ENCODE data around the gene TRNAU1AP. TPM values are rescaled to one million over a fixed set of nuclear protein-coding genes. Genes with fewer than 3 reads are reported as not detected.
A peak's percentile ranks its signal among the peaks of the same experiment; 100 is the strongest.

TRNAU1AP gene
- total and polyA plus RNA-seq, 10 of the 15 experiments (the other 5 are each of a cell fraction or from before 2014, with no cell fraction given), result 24.3 to 67.0 (median 31.8) TPM

DNA sequence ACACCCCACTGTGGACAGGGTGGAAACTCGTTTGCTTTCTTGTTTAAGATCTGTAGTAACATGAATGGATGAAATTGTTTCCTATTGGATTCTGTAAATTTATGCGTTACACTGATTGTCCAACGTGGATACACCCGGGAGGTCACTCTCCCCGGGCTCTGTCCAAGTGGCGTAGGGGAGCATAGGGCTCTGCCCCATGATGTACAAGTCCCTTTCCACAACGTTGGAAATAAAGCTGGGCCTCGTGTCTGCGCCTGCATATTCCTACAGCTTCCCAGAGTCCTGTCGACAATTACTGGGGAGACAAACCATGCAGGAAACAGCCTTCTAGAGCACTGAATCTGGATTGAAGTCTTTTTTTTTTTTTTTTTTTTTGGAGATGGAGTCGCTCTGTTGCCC is 45.6 kb upstream of the TRNAU1AP start (continued):
- TF ChIP-seq KAT2A (conservative IDR thresholded peaks at IDR 0.05; ENCODE audit: control insufficient read depth, low read depth, low read length) (no peak), JUND (IDR thresholded peaks at IDR 0.05; ENCODE audit: low read depth, low read length) (no peak)

GRCh38 chr1:28507646-28508434 is 45.0 kb upstream of the TRNAU1AP start:
- H3K4me2 ChIP-seq (ENCODE audit: control insufficient read depth, insufficient read depth), result peak overlapping the region; percentile 94
- no peak for DNase-seq (ENCODE audit: low read depth, low spot score)
- POLR2A ChIA-PET, result interaction anchor here (0.5 to 8.7 kb wide), 16 partner anchors 9 to 679 kb away, joined by 3 to 81 read pairs (median 5); partner anchors contain the start of gene TAF12
- intact Hi-C loops (cut with micrococcal nuclease; ENCODE audit: unreplicated experiment) (no loop called here), in situ Hi-C loops (cut with MboI) (no loop called here)
- BruUV-seq (replicated peaks), result no TSS peak
- H3K27me3 ChIP-seq (replicated peaks in 1 of 2; ENCODE audit: control insufficient read depth in 2 of 2, insufficient read depth in 2 of 2, low read length in 1 of 2), result no peaks in the 10 kb centered on the region
- 0% methylated on average over 10 of the region's 10 CpGs for WGBS (ENCODE audit: insufficient coverage, insufficient replicate concordance, low lambda C conversion rate, missing lambda C conversion rate)
- FAIRE-seq, result no peak
- H4K20me1 ChIP-seq (ENCODE audit: control insufficient read depth, insufficient read depth), result peaks cover 5% of the 10 kb centered on the region
- peak overlapping the region; percentile 84 for H3K4me3 ChIP-seq
- SMC1A ChIA-PET (ENCODE audit: uncharacterized antibody, unreplicated experiment), result interaction anchor here (0.7 to 4.0 kb wide), 10 partner anchors 10 to 259 kb away, joined by 3 to 28 read pairs (median 4); no protein-coding TSS in a partner anchor
- peak overlapping the region; percentile 94 for H3K27ac ChIP-seq (ENCODE audit: control insufficient read depth, insufficient read depth)
- H2AFZ ChIP-seq (ENCODE audit: control insufficient read depth, low read depth, low read length), result no peak overlapping the region
- TF ChIP-seq ZBTB33 (IDR thresholded peaks at IDR 0.05), result no peak
- peak; percentile 29; the same call in 1 of the 2 replicates for TF ChIP-seq CBFB (IDR thresholded peaks at IDR 0.05; ENCODE audit: low read depth)
- TF ChIP-seq ATF2 (IDR thresholded peaks at IDR 0.05; ENCODE audit: low read length), result 0 out of 2 replicates have a peak, but pooled peaks have one; percentile 25
- TF ChIP-seq PAX8 (IDR thresholded peaks at IDR 0.05), result 0 out of 2 replicates have a peak, but pooled peaks have one; percentile 58
- no peak for TF ChIP-seq IKZF2 (IDR thresholded peaks at IDR 0.05)
- TF ChIP-seq POLR2AphosphoS5 (IDR thresholded peaks at IDR 0.05; ENCODE audit: low read length), result peak; percentile 22
- RAD21 ChIA-PET (ENCODE audit: unreplicated experiment), result interaction anchor here (0.7 to 3.8 kb wide), 5 partner anchors 46 to 139 kb away, joined by 3 to 16 read pairs (median 4); partner anchors contain the start of gene TRNAU1AP
- ATAC-seq, result no peak
- peaks cover 10% of the 10 kb centered on the region for H3K4me1 ChIP-seq (ENCODE audit: control insufficient read depth, insufficient read depth, low read length)
- peaks cover 19 to 33% of the 10 kb centered on the region in 2 experiments for H3K36me3 ChIP-seq (ENCODE audit: control insufficient read depth in 2 of 2, insufficient read depth in 2 of 2, low read length in 1 of 2)
- H3K9ac ChIP-seq (ENCODE audit: control insufficient read depth, insufficient read depth, low read length), result peak overlapping the region; percentile 100
- CTCF ChIA-PET, result interaction anchor here (0.6 to 8.9 kb wide), 8 partner anchors 9 to 259 kb away, joined by 3 to 58 read pairs (median 4); partner anchors contain the start of gene TAF12
- H3K9me3 ChIP-seq (replicated peaks; ENCODE audit: control insufficient read depth, insufficient read depth, low read length), result no peaks in the 10 kb centered on the region; the same call in 2 of the 3 replicates
- peaks cover 58% of the 10 kb centered on the region for H3K79me2 ChIP-seq (ENCODE audit: control insufficient read depth, insufficient read depth, low read length)

Measured in GM12878 (cell line).